ENCODE measurements around the gene PPIL4. TPM values are rescaled to one million over a fixed set of nuclear protein-coding genes. Genes with fewer than 3 reads are reported as not detected.

PPIL4 gene
- total and polyA plus RNA-seq, 2 donors (not counting 1 experiment from before 2014, with no cell fraction given) = 3.1 to 34.3 TPM

DNA sequence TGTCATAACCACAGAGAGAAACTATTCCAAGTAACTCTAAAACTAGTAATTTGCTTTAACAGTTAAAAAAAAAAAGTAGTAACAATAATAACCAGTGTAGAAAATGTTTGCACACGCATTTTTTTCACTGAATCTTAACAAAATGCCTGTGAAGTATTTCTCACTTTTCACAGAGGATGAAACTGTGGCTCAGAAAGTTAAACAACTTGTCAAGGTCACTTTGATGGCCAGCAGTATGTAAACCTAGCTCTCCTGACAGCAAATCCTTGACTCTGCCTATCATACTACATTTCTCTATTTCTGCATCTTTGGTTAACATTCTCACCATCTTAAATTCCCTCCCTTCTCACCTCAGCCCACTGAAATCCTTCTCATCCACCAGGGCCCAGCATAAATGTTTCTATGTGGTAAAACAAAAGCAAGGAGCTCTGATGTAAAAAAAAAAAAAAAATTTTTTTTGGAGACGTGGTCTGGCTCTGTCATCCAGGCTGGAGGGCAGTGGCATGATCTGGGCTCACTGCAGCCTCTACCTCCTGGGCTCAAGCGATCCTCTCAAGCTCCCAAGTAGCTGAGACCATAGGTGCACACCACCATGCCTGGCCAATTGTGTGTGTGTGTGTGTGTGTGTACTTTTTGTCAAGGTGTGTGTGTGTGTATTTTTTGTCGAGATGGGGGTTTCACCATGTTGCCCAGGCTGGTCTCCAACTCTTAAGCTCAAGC is 34.9 kb downstream of the PPIL4 start:
- H3K27me3 Mint-ChIP-seq = no peaks in the 10 kb centered on the region
- H3K4me3 Mint-ChIP-seq = no peak overlapping the region
- Histone ChIP-seq H3K27ac (ENCODE audit: low read length in 2 of 2) (no peak overlapping the region), H3K36me3 (replicated peaks in 1 of 2; ENCODE audit: control extremely low read depth in 1 of 2, control insufficient read depth in 1 of 2, extremely low read depth in 1 of 2, insufficient read depth in 2 of 2, low read length in 1 of 2) (peaks cover 9 to 22% of the 10 kb centered on the region in 2 experiments), H3K79me2 (ENCODE audit: control insufficient read depth, insufficient read depth, low read length) (peaks cover 14% of the 10 kb centered on the region), H3K9me3 (ENCODE audit: control extremely low read depth in 1 of 3, control insufficient read depth in 2 of 3, insufficient read depth in 1 of 3, low read length in 2 of 3) (no peaks in the 10 kb centered on the region), H3K4me2 (replicated peaks; ENCODE audit: low read depth, low read length, poor library complexity, severe bottlenecking) (no peak overlapping the region), H3K9ac (ENCODE audit: low read length) (no peak overlapping the region), H3K4me3 (ENCODE audit: control extremely low read depth in 1 of 5, extremely low read depth in 1 of 5, insufficient read depth in 1 of 5, low read depth in 2 of 5, low read length in 4 of 5) (no peak overlapping the region), H3K27me3 (replicated peaks in 1 of 4; ENCODE audit: control extremely low read depth in 1 of 4, control insufficient read depth in 3 of 4, insufficient read depth in 4 of 4, low read length in 3 of 4) (no peaks in the 10 kb centered on the region), H2AFZ (ENCODE audit: insufficient read depth, low read depth, low read length, poor library complexity, severe bottlenecking) (no peak overlapping the region), H4K20me1 (ENCODE audit: control insufficient read depth, insufficient read depth, low read length, poor library complexity, severe bottlenecking) (no peaks in the 10 kb centered on the region), H3K4me1 (ENCODE audit: control insufficient read depth in 2 of 2, insufficient read depth in 2 of 2, low read length in 2 of 2) (no peaks in the 10 kb centered on the region)
- ChIA-PET POLR2A (interaction anchor here (0.6 to 1.0 kb wide), 5 partner anchors 8 to 888 kb away, joined by 3 to 12 read pairs (median 3); partner anchors contain the start of gene ZC3H12D), CTCF (interaction anchor here (0.8 to 1.0 kb wide), 2 partner anchors 38 to 78 kb away, joined by 3 to 5 read pairs; no protein-coding TSS in a partner anchor)
- no peaks in the 10 kb centered on the region for H3K9me3 Mint-ChIP-seq (ENCODE audit: insufficient read depth)
- TF ChIP-seq, protein P1, sequence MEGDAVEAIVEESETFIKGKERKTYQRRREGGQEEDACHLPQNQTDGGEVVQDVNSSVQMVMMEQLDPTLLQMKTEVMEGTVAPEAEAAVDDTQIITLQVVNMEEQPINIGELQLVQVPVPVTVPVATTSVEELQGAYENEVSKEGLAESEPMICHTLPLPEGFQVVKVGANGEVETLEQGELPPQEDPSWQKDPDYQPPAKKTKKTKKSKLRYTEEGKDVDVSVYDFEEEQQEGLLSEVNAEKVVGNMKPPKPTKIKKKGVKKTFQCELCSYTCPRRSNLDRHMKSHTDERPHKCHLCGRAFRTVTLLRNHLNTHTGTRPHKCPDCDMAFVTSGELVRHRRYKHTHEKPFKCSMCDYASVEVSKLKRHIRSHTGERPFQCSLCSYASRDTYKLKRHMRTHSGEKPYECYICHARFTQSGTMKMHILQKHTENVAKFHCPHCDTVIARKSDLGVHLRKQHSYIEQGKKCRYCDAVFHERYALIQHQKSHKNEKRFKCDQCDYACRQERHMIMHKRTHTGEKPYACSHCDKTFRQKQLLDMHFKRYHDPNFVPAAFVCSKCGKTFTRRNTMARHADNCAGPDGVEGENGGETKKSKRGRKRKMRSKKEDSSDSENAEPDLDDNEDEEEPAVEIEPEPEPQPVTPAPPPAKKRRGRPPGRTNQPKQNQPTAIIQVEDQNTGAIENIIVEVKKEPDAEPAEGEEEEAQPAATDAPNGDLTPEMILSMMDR (IDR thresholded peaks at IDR 0.05) = no peak
- no peak for TF ChIP-seq EZH2 (IDR thresholded peaks at IDR 0.05; ENCODE audit: borderline replicate concordance, insufficient read depth, low read depth, low read length, poor library complexity, severe bottlenecking)
- ATAC-seq (ENCODE audit: low read depth) (no peak), DNase-seq (no peak)
- intact Hi-C loops (cut with micrococcal nuclease) = no loop called here
- peak overlapping the region; percentile 65 for H3K27ac Mint-ChIP-seq
- WGBS (ENCODE audit: insufficient coverage) = 100% methylated on average over 2 of the region's 4 CpGs
- H3K4me1 Mint-ChIP-seq = peaks cover 9% of the 10 kb centered on the region

DNA sequence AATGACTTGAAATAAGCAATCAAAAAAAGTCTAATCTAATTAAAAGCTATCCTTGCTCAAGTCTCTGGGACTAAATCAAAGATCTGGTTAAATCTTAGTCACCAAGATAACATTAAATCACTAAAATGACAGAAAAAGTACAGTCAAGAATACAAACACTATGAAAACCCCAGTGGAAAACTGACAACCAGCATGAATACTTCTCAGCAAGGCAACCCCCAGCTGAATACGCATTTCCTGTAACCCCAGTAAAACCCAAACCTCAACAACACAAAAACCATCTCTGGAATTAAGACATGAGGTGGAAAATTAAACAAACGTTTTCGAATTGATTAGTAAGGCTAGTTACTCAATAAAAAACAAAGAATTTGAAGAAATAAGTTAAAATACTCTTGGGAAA is 37.4 kb downstream of the PPIL4 start:
- Histone ChIP-seq H3K27me3 (replicated peaks in 1 of 4; ENCODE audit: control extremely low read depth in 1 of 4, control insufficient read depth in 3 of 4, insufficient read depth in 4 of 4, low read length in 3 of 4) (no peaks in the 10 kb centered on the region), H4K20me1 (ENCODE audit: control insufficient read depth, insufficient read depth, low read length, poor library complexity, severe bottlenecking) (no peaks in the 10 kb centered on the region), H3K36me3 (replicated peaks in 1 of 2; ENCODE audit: control extremely low read depth in 1 of 2, control insufficient read depth in 1 of 2, extremely low read depth in 1 of 2, insufficient read depth in 2 of 2, low read length in 1 of 2) (peaks cover 13 to 27% of the 10 kb centered on the region in 2 experiments), H2AFZ (ENCODE audit: insufficient read depth, low read depth, low read length, poor library complexity, severe bottlenecking) (no peak overlapping the region), H3K9ac (ENCODE audit: low read length) (no peak overlapping the region), H3K4me1 (ENCODE audit: control insufficient read depth in 2 of 2, insufficient read depth in 2 of 2, low read length in 2 of 2) (no peaks in the 10 kb centered on the region), H3K79me2 (ENCODE audit: control insufficient read depth, insufficient read depth, low read length) (no peaks in the 10 kb centered on the region), H3K27ac (ENCODE audit: low read length in 2 of 2) (no peak overlapping the region), H3K4me2 (replicated peaks; ENCODE audit: low read depth, low read length, poor library complexity, severe bottlenecking) (no peak overlapping the region), H3K9me3 (ENCODE audit: control extremely low read depth in 1 of 3, control insufficient read depth in 2 of 3, insufficient read depth in 1 of 3, low read length in 2 of 3) (no peaks in the 10 kb centered on the region), H3K4me3 (ENCODE audit: control extremely low read depth in 1 of 5, extremely low read depth in 1 of 5, insufficient read depth in 1 of 5, low read depth in 2 of 5, low read length in 4 of 5) (no peak overlapping the region)
- no peak for ATAC-seq (ENCODE audit: low read depth)
- DNase-seq = no peak
- H3K27me3 Mint-ChIP-seq = no peaks in the 10 kb centered on the region
- ChIA-PET POLR2A (interaction anchor here (0.6 to 0.9 kb wide), 3 partner anchors 18 to 24 kb away, joined by 3 to 10 read pairs (median 7); partner anchors contain the start of gene ZC3H12D), CTCF (interaction anchor here (1.3 to 2.4 kb wide), 4 partner anchors 8 to 76 kb away, joined by 4 to 15 read pairs (median 7); no protein-coding TSS in a partner anchor)
- TF ChIP-seq EZH2 (IDR thresholded peaks at IDR 0.05; ENCODE audit: borderline replicate concordance, insufficient read depth, low read depth, low read length, poor library complexity, severe bottlenecking) = no peak
- TF ChIP-seq, protein P1 (IDR thresholded peaks at IDR 0.05) = no peak
- peak overlapping the region; percentile 41 for H3K27ac Mint-ChIP-seq
- peaks cover 14% of the 10 kb centered on the region for H3K4me1 Mint-ChIP-seq
- no peak overlapping the region for H3K4me3 Mint-ChIP-seq
- no CpG with 5 or more reads among the region's 3 CpGs for WGBS (ENCODE audit: insufficient coverage)
- intact Hi-C loops (cut with micrococcal nuclease) = no loop called here
- H3K9me3 Mint-ChIP-seq (ENCODE audit: insufficient read depth) = no peaks in the 10 kb centered on the region

Data from B cell (primary cell).